GM18873 (cell line): Measurements from ENCODE around the gene LHPP.

Experiments used
- ATAC-seq: cut with Tn5 transposase; IDR thresholded peaks from one replicate; pipeline ENCODE4 v1.9.1; 2021; ENCODE audit warnings: mild to moderate bottlenecking, moderate library complexity, moderate number of reproducible peaks; ENCODE audit not compliant: unreplicated experiment, low FRiP score

LHPP gene

GRCh38 chr10:124495162-124495561 is 33.5 kb downstream of the LHPP start:
- no peak for ATAC-seq

- no peak for ATAC-seq
These were observed 34.1 kb downstream of the LHPP start for GRCh38 chr10:124495725-124496124.

GRCh38 chr10:124496150-124496549 is 34.5 kb downstream of the LHPP start:
- ATAC-seq, result no peak

- ATAC-seq, result no peak
These were observed 35.0 kb downstream of the LHPP start for GRCh38 chr10:124496620-124497019.

GRCh38 chr10:124497196-124497881 is 35.7 kb downstream of the LHPP start:
- no peak for ATAC-seq

GRCh38 chr10:124498056-124498455 is 36.4 kb downstream of the LHPP start:
- no peak for ATAC-seq

GRCh38 chr10:124500757-124501156 is 39.1 kb downstream of the LHPP start:
- ATAC-seq, result no peak

GRCh38 chr10:124504711-124505110 is 43.1 kb downstream of the LHPP start:
- no peak for ATAC-seq

GRCh38 chr10:124505279-124505678 is 43.7 kb downstream of the LHPP start:
- ATAC-seq, result no peak

GRCh38 chr10:124508070-124508667 is 46.5 kb downstream of the LHPP start:
- no peak for ATAC-seq

GRCh38 chr10:124508907-124509454 is 47.4 kb downstream of the LHPP start:
- ATAC-seq, result no peak

- no peak for ATAC-seq
These were observed 48.4 kb downstream of the LHPP start for GRCh38 chr10:124509880-124510632.

GRCh38 chr10:124510759-124511158 is 49.1 kb downstream of the LHPP start:
- no peak for ATAC-seq

- ATAC-seq, result no peak
These were observed 49.8 kb downstream of the LHPP start for GRCh38 chr10:124511205-124512039.

GRCh38 chr10:124512040-124512428 is 50.4 kb downstream of the LHPP start:
- ATAC-seq, result no peak

GRCh38 chr10:124512600-124512999 is 51.0 kb downstream of the LHPP start:
- no peak for ATAC-seq

- no peak for ATAC-seq
These were observed 53.8 kb downstream of the LHPP start for GRCh38 chr10:124515244-124515970.

- ATAC-seq, result no peak
These were observed 54.6 kb downstream of the LHPP start for GRCh38 chr10:124516181-124516580.

- no peak for ATAC-seq
These were observed 55.2 kb downstream of the LHPP start for GRCh38 chr10:124516746-124517397.
